Spleen (tissue), 11 donors: ENCODE results near the gene DNM3. TPM values are rescaled to one million over a fixed set of nuclear protein-coding genes. Genes with fewer than 3 reads are reported as not detected.

Source experiments
- DNase-seq: peaks from one replicate; pipeline ENCODE4 v3.0.0-alpha.2; 2020
- H3K27ac ChIP-seq, 8 donors: fragments of 200-600 bp; sonication (generic) in 7 of 8; 1 replicate in 4 of 8; 2 replicates in 4 of 8; pipeline versions ENCODE4 v1.5.0 to v1.8.0; 2016 to 2021; ENCODE audit warnings: inconsistent platforms in 4 of 8, mild to moderate bottlenecking in 4 of 8, moderate library complexity in 1 of 8
- H3K27me3 ChIP-seq, 7 donors: fragments of 200-600 bp; sonication (generic) in 6 of 7; replicated peaks in 1 of 7; 1 replicate in 4 of 7; 2 replicates in 3 of 7; pipeline versions ENCODE4 v1.5.0 to v1.8.0; 2016 to 2021; ENCODE audit warnings: inconsistent platforms in 3 of 7, mild to moderate bottlenecking in 1 of 7
- H3K36me3 ChIP-seq, 6 donors: fragments of 200-600 bp; sonication (generic) in 5 of 6; 1 replicate in 4 of 6; 2 replicates in 2 of 6; pipeline versions ENCODE4 v1.5.0 to v1.8.0; 2016 to 2021; ENCODE audit warnings: inconsistent platforms in 2 of 6
- H3K4me1 ChIP-seq, 6 donors: fragments of 200-600 bp; sonication (generic) in 5 of 6; 1 replicate in 3 of 6; 2 replicates in 3 of 6; pipeline versions ENCODE4 v1.5.0 to v1.8.0; 2016 to 2021; ENCODE audit warnings: inconsistent platforms in 3 of 6
- H3K4me3 ChIP-seq, 8 donors: fragments of 200-600 bp; sonication (generic) in 7 of 8; 1 replicate in 4 of 8; 2 replicates in 4 of 8; pipeline versions ENCODE4 v1.5.0 to v1.8.0; 2016 to 2021; ENCODE audit warnings: inconsistent platforms in 4 of 8, mild to moderate bottlenecking in 4 of 8, moderate library complexity in 2 of 8
- H3K9me3 ChIP-seq, 8 donors: fragments of 200-600 bp; sonication (generic) in 7 of 8; 1 replicate in 4 of 8; 2 replicates in 4 of 8; pipeline versions ENCODE4 v1.5.0 to v1.8.0; 2016 to 2021; ENCODE audit warnings: inconsistent platforms in 4 of 8
- POLR2A ChIP-seq, 3 donors: fragments of 450-650 bp; IDR thresholded peaks; one replicate each; pipeline ENCODE4 v1.5.1; 2017; ENCODE audit warnings: antibody characterized with exemption in 3 of 3, mild to moderate bottlenecking in 1 of 3
- POLR2AphosphoS5 ChIP-seq, 3 donors: sonication (generic); formaldehyde crosslinking; IDR thresholded peaks; one replicate each; pipeline ENCODE4 v1.5.1; 2017; ENCODE audit warnings: antibody characterized with exemption in 3 of 3
- WGBS, 5 donors: extraction: QIAGEN DNeasy Blood & Tissue Kit in 3 of 5; methylation state at CpG; one replicate each; pipeline versions ENCODE4 v1.1.5 to v1.1.7; 2013 to 2018; 5-methylcytosine and 5-hydroxymethylcytosine counted together
- intact Hi-C: fragments of 100-400 bp; cut with DNase I; formaldehyde crosslinking; loops from one replicate; pipeline ENCODE4 v1.15.0; 2023; ENCODE audit warnings: low total_unique reads
- polyA plus RNA-seq, 3 donors: library from polyadenylated mRNA; stranded (reverse); fragments of 200-250 nt; gene quantifications; one replicate each; pipeline ENCODE4 v1.2.1, GENCODE V29; 2013
- total RNA-seq, 7 donors: library from RNA; depleted of rRNA in 3 of 7; stranded (reverse); fragments of >200 nt in 3 of 7; fragmentation: NEBNext Ultra II Directional in 4 of 7; extraction: Animal tissue kit (Norgen Biotek cat#: 25700) in 4 of 7; gene quantifications; one replicate each; pipeline versions ENCODE4 v1.1.0 to v1.2.1, GENCODE V29; 2016 to 2021
- TF ChIP-seq, protein P1 (sequence below), 11 experiments: fragments of 200-600 bp in 7 of 11; fragments of 450-650 bp in 4 of 11; sonication (generic) in 4 of 11; IDR thresholded peaks in 8 of 11; conservative IDR thresholded peaks in 3 of 11; 1 replicate in 7 of 11; 2 replicates in 4 of 11; pipeline versions ENCODE4 v1.4.0 to v1.8.0; 2016 to 2021; ENCODE audit warnings: antibody characterized with exemption in 11 of 11, inconsistent platforms in 4 of 11, mild to moderate bottlenecking in 1 of 11
- donor health status: healthy with polysubstance abuse.
- donor health status: DM: no; HTN: no; CAD: no; lungs with moderate emphysema.
- donor health status: DM: no; HTN: no; CAD: no.
- donor health status: Bipolar disorder and iron deficiency.
- donor health status: healthy.
- donor health status: DM: no; HTN: no; CAD: no.
- donor health status: DM: yes; HTN: yes; CAD: no.

The DNM3 gene
- total and polyA plus RNA-seq, 10 donors: 0.61 to 10.2 (median 4.9) TPM

DNA sequence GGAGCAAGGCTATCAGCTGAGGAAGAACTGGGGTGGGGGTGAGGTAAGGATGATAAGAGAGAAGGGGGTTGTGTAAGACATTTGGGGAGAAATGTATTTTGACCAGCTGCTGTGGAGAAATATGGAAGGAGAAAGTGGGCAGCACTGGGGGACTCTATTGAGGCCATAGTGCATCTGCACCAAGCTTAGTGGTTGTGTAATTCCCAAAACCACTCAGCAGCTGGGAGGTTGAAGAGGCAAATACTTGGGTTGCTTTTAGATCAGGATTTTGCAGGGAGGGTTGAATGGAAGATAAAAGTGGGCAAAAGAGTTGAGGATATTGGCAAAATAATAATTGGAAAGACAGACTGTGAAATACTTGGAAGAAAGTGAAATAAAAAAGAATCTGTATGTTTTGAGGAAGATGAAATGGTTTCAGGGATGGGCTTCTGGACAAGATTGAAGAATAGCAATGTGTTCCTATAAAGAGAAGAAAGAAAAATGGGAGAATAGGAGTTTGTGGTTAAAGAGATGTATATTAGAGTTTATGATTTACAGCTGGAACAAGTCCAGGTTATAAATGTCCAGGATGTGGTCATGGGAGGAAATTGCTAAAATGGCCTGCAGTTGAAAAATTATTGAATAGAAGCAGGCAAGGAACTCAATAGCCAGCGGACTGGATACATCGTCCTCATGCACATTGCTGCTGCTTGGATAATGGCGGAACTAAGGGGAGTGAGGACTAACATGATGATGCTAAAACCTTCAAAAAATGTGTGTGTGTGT, 162.7 kb downstream of the DNM3 start:
- intact Hi-C loops: loop anchor here (10.0 kb wide), 2 partner anchors 401 to 441 kb away; partner anchors contain the start of gene PIGC
- WGBS, 5 donors: 55 to 80% (median 65%) methylated on average over 3 of the region's 3 CpGs
- Histone ChIP-seq H3K4me3 (no peak overlapping the region), H3K36me3 (no peaks in the 10 kb centered on the region), H3K4me1 (peaks cover 0 to 14% (median 1%) of the 10 kb centered on the region in 6 donors), H3K9me3 (no peaks in the 10 kb centered on the region), H3K27ac (no peak overlapping the region), H3K27me3 (no peaks in the 10 kb centered on the region)
- no peak for DNase-seq
- TF ChIP-seq POLR2AphosphoS5 (IDR thresholded peaks at IDR 0.05): no peak
- TF ChIP-seq, protein P1, sequence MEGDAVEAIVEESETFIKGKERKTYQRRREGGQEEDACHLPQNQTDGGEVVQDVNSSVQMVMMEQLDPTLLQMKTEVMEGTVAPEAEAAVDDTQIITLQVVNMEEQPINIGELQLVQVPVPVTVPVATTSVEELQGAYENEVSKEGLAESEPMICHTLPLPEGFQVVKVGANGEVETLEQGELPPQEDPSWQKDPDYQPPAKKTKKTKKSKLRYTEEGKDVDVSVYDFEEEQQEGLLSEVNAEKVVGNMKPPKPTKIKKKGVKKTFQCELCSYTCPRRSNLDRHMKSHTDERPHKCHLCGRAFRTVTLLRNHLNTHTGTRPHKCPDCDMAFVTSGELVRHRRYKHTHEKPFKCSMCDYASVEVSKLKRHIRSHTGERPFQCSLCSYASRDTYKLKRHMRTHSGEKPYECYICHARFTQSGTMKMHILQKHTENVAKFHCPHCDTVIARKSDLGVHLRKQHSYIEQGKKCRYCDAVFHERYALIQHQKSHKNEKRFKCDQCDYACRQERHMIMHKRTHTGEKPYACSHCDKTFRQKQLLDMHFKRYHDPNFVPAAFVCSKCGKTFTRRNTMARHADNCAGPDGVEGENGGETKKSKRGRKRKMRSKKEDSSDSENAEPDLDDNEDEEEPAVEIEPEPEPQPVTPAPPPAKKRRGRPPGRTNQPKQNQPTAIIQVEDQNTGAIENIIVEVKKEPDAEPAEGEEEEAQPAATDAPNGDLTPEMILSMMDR (IDR thresholded peaks at IDR 0.05 in 8 of 11, conservative IDR thresholded peaks at IDR 0.05 in 3 of 11): no peak
- no peak for TF ChIP-seq POLR2A (IDR thresholded peaks at IDR 0.05)

DNA sequence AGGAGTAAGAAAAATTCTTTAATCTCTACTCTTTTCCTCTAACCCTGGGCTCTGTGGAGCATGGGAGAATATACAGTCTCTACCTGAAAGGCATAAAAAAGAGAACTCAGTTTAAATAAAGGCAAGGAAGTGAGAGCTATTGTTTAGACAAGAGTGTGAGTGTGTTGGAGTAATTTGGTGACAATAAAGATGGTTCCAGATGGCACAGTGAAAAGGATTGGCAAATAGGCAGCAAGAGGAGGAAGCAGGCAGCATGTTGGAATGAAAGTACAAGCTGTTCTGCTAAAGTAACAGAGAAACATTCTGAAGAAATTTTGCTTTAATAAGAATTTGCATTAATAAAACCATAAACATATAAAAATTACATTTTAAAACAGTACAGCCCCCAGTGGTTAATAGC, 163.4 kb downstream of the DNM3 start:
- H3K27me3 ChIP-seq: no peaks in the 10 kb centered on the region
- H3K9me3 ChIP-seq: peaks cover 0 to under 1% (median 0%) of the 10 kb centered on the region in 8 donors
- DNase-seq: no peak
- intact Hi-C loops: loop anchor here (10.0 kb wide), 2 partner anchors 400 to 440 kb away; partner anchors contain the start of gene PIGC
- no peaks in the 10 kb centered on the region for H3K36me3 ChIP-seq
- H3K4me1 ChIP-seq: peaks cover 0 to 14% (median 1%) of the 10 kb centered on the region in 6 donors
- no peak overlapping the region for H3K27ac ChIP-seq
- no peak overlapping the region for H3K4me3 ChIP-seq
- TF ChIP-seq POLR2A (IDR thresholded peaks at IDR 0.05) (no peak), POLR2AphosphoS5 (IDR thresholded peaks at IDR 0.05) (no peak)
- TF ChIP-seq, protein P1 (IDR thresholded peaks at IDR 0.05 in 8 of 11, conservative IDR thresholded peaks at IDR 0.05 in 3 of 11): no peak

DNA sequence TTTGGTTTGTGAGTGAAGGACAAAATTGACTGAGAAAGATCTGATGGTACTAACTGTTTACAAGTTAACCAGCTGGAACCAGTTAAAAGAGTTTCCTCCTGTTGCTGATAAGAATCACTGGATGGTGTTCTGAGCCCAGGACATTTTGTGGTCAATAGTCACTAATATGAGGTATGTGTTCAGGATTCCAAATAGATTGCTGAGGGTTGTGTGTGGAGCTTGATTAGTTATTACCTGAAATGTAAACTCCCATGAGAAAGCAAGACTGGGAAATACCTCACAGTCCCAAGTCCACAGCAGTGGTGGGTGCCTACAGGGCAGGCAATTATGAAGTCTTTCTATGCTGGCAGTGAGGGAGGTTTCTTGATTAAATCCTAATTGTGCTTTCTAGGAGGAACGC, 164.6 kb downstream of the DNM3 start:
- peaks cover 0 to 10% (median 8%) of the 10 kb centered on the region in 8 donors for H3K9me3 ChIP-seq
- intact Hi-C loops: loop anchor here (10.0 kb wide), 2 partner anchors 399 to 439 kb away; partner anchors contain the start of gene PIGC
- H3K4me1 ChIP-seq: peaks cover 0 to 14% (median 1%) of the 10 kb centered on the region in 6 donors
- no peak overlapping the region for H3K4me3 ChIP-seq
- no peaks in the 10 kb centered on the region for H3K36me3 ChIP-seq
- TF ChIP-seq, protein P1 (IDR thresholded peaks at IDR 0.05 in 8 of 11, conservative IDR thresholded peaks at IDR 0.05 in 3 of 11): no peak
- H3K27me3 ChIP-seq: no peaks in the 10 kb centered on the region
- 79 to 97% (median 88%) methylated on average over 1 of the region's 1 CpG for WGBS, 5 donors
- DNase-seq: no peak
- H3K27ac ChIP-seq: no peak overlapping the region

DNA sequence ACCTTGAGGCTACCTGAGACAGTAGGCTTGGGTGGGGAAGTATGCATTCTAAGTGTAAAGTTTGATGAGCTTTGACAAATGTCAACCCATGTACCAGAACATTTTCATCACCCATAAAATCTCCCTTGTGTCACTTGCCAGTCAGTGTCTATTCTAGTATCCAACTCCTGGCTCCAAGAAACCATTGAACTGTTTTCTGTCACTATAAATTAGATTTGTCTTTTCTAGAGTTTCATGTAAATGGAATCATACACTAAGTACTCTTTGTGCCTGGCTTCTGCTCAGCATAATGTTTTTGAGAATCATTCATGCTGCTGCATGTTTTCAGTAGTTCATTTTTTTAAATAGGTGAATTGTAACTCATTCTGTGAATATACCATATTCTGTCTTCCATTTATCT, 165.4 kb downstream of the DNM3 start:
- TF ChIP-seq, protein P1 (IDR thresholded peaks at IDR 0.05 in 8 of 11, conservative IDR thresholded peaks at IDR 0.05 in 3 of 11): no peak
- TF ChIP-seq POLR2A (IDR thresholded peaks at IDR 0.05): no peak
- TF ChIP-seq POLR2AphosphoS5 (IDR thresholded peaks at IDR 0.05): no peak
- Histone ChIP-seq H3K36me3 (no peaks in the 10 kb centered on the region), H3K4me3 (no peak overlapping the region), H3K9me3 (peaks cover 0 to 16% (median 10%) of the 10 kb centered on the region in 8 donors), H3K27me3 (no peaks in the 10 kb centered on the region), H3K4me1 (peaks cover 0 to 14% (median 1%) of the 10 kb centered on the region in 6 donors), H3K27ac (no peak overlapping the region)
- DNase-seq: no peak
- intact Hi-C loops: loop anchor here (10.0 kb wide), 2 partner anchors 398 to 438 kb away; partner anchors contain the start of gene PIGC
